Caco-2 (cell line): Measurements from ENCODE around the gene JCHAIN. TPM values are rescaled to one million over a fixed set of nuclear protein-coding genes. Genes with fewer than 3 reads are reported as not detected.
A peak's percentile ranks its signal among the peaks of the same experiment; 100 is the strongest.
"Not testable (repeated sequence)": the region's sequence is repeated elsewhere in the genome, so short reads cannot be mapped to it uniquely, and the experiment has no call there.

Source experiments
- BruUV-seq: library from RNA; stranded (reverse); fragments of 400-500 nt; replicated peaks from 2 replicates; lab custom pipeline; 2021; lab: Mats Ljungman, UMichigan
- CTCF ChIA-PET: fragments of 300-600 bp; sonication (Branson Sonifier 250); formaldehyde crosslinking; loops from one replicate; lab custom pipeline; 2022; ENCODE audit warnings: antibody characterized with exemption; lab: Charles Lee
- POLR2A ChIA-PET: fragments of 300-600 bp; sonication (Branson Sonifier 250); formaldehyde crosslinking; loops from one replicate; lab custom pipeline; 2022; ENCODE audit warnings: antibody characterized with exemption; lab: Charles Lee
- DNase-seq, 2 experiments: peaks; one replicate each; pipeline versions ENCODE4 v3.0.0 to v3.0.0-alpha.2; 2020 to 2022
- H3K27me3 ChIP-seq: replicated peaks from 2 replicates; pipeline ENCODE4 v1.6.0; 2011; ENCODE audit warnings: low read length; ENCODE audit not compliant: control insufficient read depth, insufficient read depth
- H3K36me3 ChIP-seq: 2 replicates; pipeline ENCODE4 v1.5.1; 2011; ENCODE audit warnings: low read length; ENCODE audit not compliant: control insufficient read depth, insufficient read depth
- H3K4me1 ChIP-seq: fragments of 250-450 bp; sonication (Bioruptor Pico); 2 replicates; pipeline ENCODE4 v1.5.1; 2020; ENCODE audit warnings: mild to moderate bottlenecking
- H3K4me3 ChIP-seq: 2 replicates; pipeline ENCODE4 v1.5.1; 2011; ENCODE audit warnings: low read depth, mild to moderate bottlenecking, control low read depth, low read length
- H3K9me3 ChIP-seq: fragments of 250-450 bp; sonication (Bioruptor Pico); 2 replicates; pipeline ENCODE4 v1.5.1; 2020; ENCODE audit warnings: mild to moderate bottlenecking, moderate library complexity
- H3K27ac Mint-ChIP-seq: one replicate; pipeline ENCODE4 v1.8.0; 2022; ENCODE audit warnings: mixed read lengths; ENCODE audit not compliant: unreplicated experiment
- H3K27me3 Mint-ChIP-seq: one replicate; pipeline ENCODE4 v1.8.0; 2022; ENCODE audit warnings: mixed read lengths; ENCODE audit not compliant: insufficient read depth, unreplicated experiment
- H3K36me3 Mint-ChIP-seq: one replicate; pipeline ENCODE4 v1.8.0; 2022; ENCODE audit warnings: mild to moderate bottlenecking, mixed read lengths; ENCODE audit not compliant: insufficient read depth, unreplicated experiment
- H3K4me1 Mint-ChIP-seq: one replicate; pipeline ENCODE4 v1.8.0; 2022; ENCODE audit warnings: low read depth, mixed read lengths; ENCODE audit not compliant: unreplicated experiment
- H3K4me3 Mint-ChIP-seq: one replicate; pipeline ENCODE4 v1.8.0; 2022; ENCODE audit warnings: mild to moderate bottlenecking, moderate library complexity, mixed read lengths; ENCODE audit not compliant: unreplicated experiment
- H3K9me3 Mint-ChIP-seq: one replicate; pipeline ENCODE4 v1.8.0; 2022; ENCODE audit warnings: mixed read lengths; ENCODE audit not compliant: unreplicated experiment
- CTCF ChIP-seq, 2 experiments: fragments of 200-600 bp in 1 of 2; IDR thresholded peaks; 1 replicate in 1 of 2; 2 replicates in 1 of 2; pipeline versions ENCODE4 v1.5.1 to v1.8.0; 2011 to 2022; ENCODE audit warnings: antibody characterized with exemption in 1 of 2, control low read depth in 1 of 2, inconsistent platforms in 1 of 2, low read depth in 1 of 2, low read length in 1 of 2, mild to moderate bottlenecking in 1 of 2, moderate library complexity in 1 of 2; ENCODE audit not compliant: insufficient read depth in 1 of 2, severe bottlenecking in 1 of 2, unreplicated experiment in 1 of 2
- intact Hi-C: fragments of 100-400 bp; cut with micrococcal nuclease; formaldehyde crosslinking; loops from one replicate; pipeline ENCODE4 v1.10.0; 2022; ENCODE audit not compliant: unreplicated experiment
- total RNA-seq: library from RNA; stranded (reverse); gene quantifications from 2 replicates; pipeline ENCODE4 v1.2.3, GENCODE V29; 2022

Gene JCHAIN
- total RNA-seq, 1 experiment from 2014 or later: not detected

- no peak for TF ChIP-seq CTCF (IDR thresholded peaks at IDR 0.05; ENCODE audit: insufficient read depth in 1 of 2, low read depth in 1 of 2, low read length in 1 of 2, severe bottlenecking in 1 of 2, unreplicated experiment in 1 of 2)
- H3K4me1 Mint-ChIP-seq: peaks cover 16% of the 10 kb centered on the region
- H3K9me3 ChIP-seq: no peaks in the 10 kb centered on the region
- intact Hi-C loops: loop anchor here (5.0 kb wide), 1 partner anchor 85 kb away; no protein-coding TSS in a partner anchor
- no TSS peak for BruUV-seq
- H3K27ac Mint-ChIP-seq: peak overlapping the region; percentile 88
- ChIA-PET POLR2A (no interaction called here), CTCF (interaction anchor here (0.5 to 1.0 kb wide), 4 partner anchors 18 to 322 kb away, joined by 3 to 8 read pairs (median 3); no protein-coding TSS in a partner anchor)
- H3K4me3 Mint-ChIP-seq: peak overlapping the region; percentile 96
- H3K27me3 ChIP-seq: no peaks in the 10 kb centered on the region
- no peaks in the 10 kb centered on the region for H3K9me3 Mint-ChIP-seq
- peaks cover 6% of the 10 kb centered on the region; the same call in 1 of the 2 replicates for H3K4me1 ChIP-seq
- H3K36me3 ChIP-seq: no peaks in the 10 kb centered on the region
- peaks cover 38% of the 10 kb centered on the region for H3K36me3 Mint-ChIP-seq
- no peaks in the 10 kb centered on the region for H3K27me3 Mint-ChIP-seq
- DNase-seq: peak in 1 of 2 experiments; percentile 34
- H3K4me3 ChIP-seq: peak overlapping the region; percentile 85
These were observed 21.1 kb upstream of the JCHAIN start for GRCh38 chr4:70687392-70687791.

GRCh38 chr4:70682142-70682541 is 15.8 kb upstream of the JCHAIN start:
- H3K36me3 ChIP-seq, H3K9me3 ChIP-seq, BruUV-seq, H3K4me3 ChIP-seq, H3K4me1 ChIP-seq, H3K27me3 ChIP-seq, H3K27me3 Mint-ChIP-seq, CTCF ChIA-PET, DNase-seq, H3K4me1 Mint-ChIP-seq, intact Hi-C loops, H3K4me3 Mint-ChIP-seq, H3K27ac Mint-ChIP-seq, H3K9me3 Mint-ChIP-seq, H3K36me3 Mint-ChIP-seq, POLR2A ChIA-PET: not testable (repeated sequence)

GRCh38 chr4:70681704-70682103 is 15.4 kb upstream of the JCHAIN start:
- H3K27me3 Mint-ChIP-seq: peaks cover 4% of the 10 kb centered on the region
- H3K9me3 Mint-ChIP-seq: no peaks in the 10 kb centered on the region
- no peak for DNase-seq
- CTCF ChIA-PET: no interaction called here
- no peak overlapping the region for H3K4me3 Mint-ChIP-seq
- no peaks in the 10 kb centered on the region for H3K36me3 ChIP-seq
- no peaks in the 10 kb centered on the region for H3K4me1 ChIP-seq
- H3K36me3 Mint-ChIP-seq: no peaks in the 10 kb centered on the region
- BruUV-seq: no TSS peak
- no peak overlapping the region for H3K4me3 ChIP-seq
- H3K4me1 Mint-ChIP-seq: no peaks in the 10 kb centered on the region
- H3K9me3 ChIP-seq: no peaks in the 10 kb centered on the region
- H3K27me3 ChIP-seq: no peaks in the 10 kb centered on the region
- TF ChIP-seq CTCF (IDR thresholded peaks at IDR 0.05; ENCODE audit: insufficient read depth in 1 of 2, low read depth in 1 of 2, low read length in 1 of 2, severe bottlenecking in 1 of 2, unreplicated experiment in 1 of 2): no peak
- H3K27ac Mint-ChIP-seq: no peak overlapping the region
- intact Hi-C loops: no loop called here
- POLR2A ChIA-PET: no interaction called here

GRCh38 chr4:70680934-70681333 is 14.6 kb upstream of the JCHAIN start:
- Histone ChIP-seq H3K4me3 (no peak overlapping the region), H3K4me1 (no peaks in the 10 kb centered on the region), H3K36me3 (no peaks in the 10 kb centered on the region), H3K27me3 (no peaks in the 10 kb centered on the region), H3K9me3 (no peaks in the 10 kb centered on the region)
- H3K27ac Mint-ChIP-seq: no peak overlapping the region
- no peaks in the 10 kb centered on the region for H3K9me3 Mint-ChIP-seq
- ChIA-PET POLR2A (no interaction called here), CTCF (no interaction called here)
- H3K36me3 Mint-ChIP-seq: no peaks in the 10 kb centered on the region
- TF ChIP-seq CTCF (IDR thresholded peaks at IDR 0.05; ENCODE audit: insufficient read depth in 1 of 2, low read depth in 1 of 2, low read length in 1 of 2, severe bottlenecking in 1 of 2, unreplicated experiment in 1 of 2): no peak
- no peak for DNase-seq
- H3K4me1 Mint-ChIP-seq: no peaks in the 10 kb centered on the region
- BruUV-seq: no TSS peak
- peaks cover 4% of the 10 kb centered on the region for H3K27me3 Mint-ChIP-seq
- intact Hi-C loops: no loop called here
- H3K4me3 Mint-ChIP-seq: no peak overlapping the region
